Measurements from ENCODE around the gene BEST1.
"Not testable (repeated sequence)": the region's sequence is repeated elsewhere in the genome, so short reads cannot be mapped to it uniquely, and the experiment has no call there.

BEST1 gene

GRCh38 chr11:61999141-61999975, 49.2 kb downstream of the BEST1 start:
- no peak overlapping the region for H3K27ac ChIP-seq
- TF ChIP-seq CTCF (conservative IDR thresholded peaks at IDR 0.05) (no peak), ZFX (IDR thresholded peaks at IDR 0.05) (no peak)

- H3K27ac ChIP-seq, result no peak overlapping the region
- TF ChIP-seq CTCF (conservative IDR thresholded peaks at IDR 0.05) (no peak), ZFX (IDR thresholded peaks at IDR 0.05) (no peak)
Observed at GRCh38 chr11:62000539-62001446, 50.6 kb downstream of the BEST1 start.

- H3K27ac ChIP-seq, result no peak overlapping the region
- TF ChIP-seq CTCF (conservative IDR thresholded peaks at IDR 0.05), result no peak
- no peak for TF ChIP-seq ZFX (IDR thresholded peaks at IDR 0.05)
Observed at GRCh38 chr11:62001450-62002191, 51.5 kb downstream of the BEST1 start.

GRCh38 chr11:62002283-62002682, 52.1 kb downstream of the BEST1 start:
- not testable (repeated sequence) for H3K27ac ChIP-seq

- H3K27ac ChIP-seq, result no peak overlapping the region
- no peak for TF ChIP-seq CTCF (conservative IDR thresholded peaks at IDR 0.05)
- no peak for TF ChIP-seq ZFX (IDR thresholded peaks at IDR 0.05)
Observed at GRCh38 chr11:62004473-62004872, 54.3 kb downstream of the BEST1 start.

- TF ChIP-seq ZFX (IDR thresholded peaks at IDR 0.05) (no peak), CTCF (conservative IDR thresholded peaks at IDR 0.05) (no peak)
- H3K27ac ChIP-seq, result no peak overlapping the region
Observed at GRCh38 chr11:62008193-62008592, 58.0 kb downstream of the BEST1 start.

GRCh38 chr11:62010935-62011528, 60.9 kb downstream of the BEST1 start:
- no peak overlapping the region for H3K27ac ChIP-seq
- TF ChIP-seq CTCF (conservative IDR thresholded peaks at IDR 0.05) (no peak), ZFX (IDR thresholded peaks at IDR 0.05) (no peak)

All from C4-2B (cell line).